ENCODE measurements around the gene LPCAT1.

GRCh38 chr5:1484730-1485578 is 38.8 kb downstream of the LPCAT1 start:
- TF ChIP-seq, protein P1, sequence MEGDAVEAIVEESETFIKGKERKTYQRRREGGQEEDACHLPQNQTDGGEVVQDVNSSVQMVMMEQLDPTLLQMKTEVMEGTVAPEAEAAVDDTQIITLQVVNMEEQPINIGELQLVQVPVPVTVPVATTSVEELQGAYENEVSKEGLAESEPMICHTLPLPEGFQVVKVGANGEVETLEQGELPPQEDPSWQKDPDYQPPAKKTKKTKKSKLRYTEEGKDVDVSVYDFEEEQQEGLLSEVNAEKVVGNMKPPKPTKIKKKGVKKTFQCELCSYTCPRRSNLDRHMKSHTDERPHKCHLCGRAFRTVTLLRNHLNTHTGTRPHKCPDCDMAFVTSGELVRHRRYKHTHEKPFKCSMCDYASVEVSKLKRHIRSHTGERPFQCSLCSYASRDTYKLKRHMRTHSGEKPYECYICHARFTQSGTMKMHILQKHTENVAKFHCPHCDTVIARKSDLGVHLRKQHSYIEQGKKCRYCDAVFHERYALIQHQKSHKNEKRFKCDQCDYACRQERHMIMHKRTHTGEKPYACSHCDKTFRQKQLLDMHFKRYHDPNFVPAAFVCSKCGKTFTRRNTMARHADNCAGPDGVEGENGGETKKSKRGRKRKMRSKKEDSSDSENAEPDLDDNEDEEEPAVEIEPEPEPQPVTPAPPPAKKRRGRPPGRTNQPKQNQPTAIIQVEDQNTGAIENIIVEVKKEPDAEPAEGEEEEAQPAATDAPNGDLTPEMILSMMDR (IDR thresholded peaks at IDR 0.05), result no peak
- TF ChIP-seq ZFX (IDR thresholded peaks at IDR 0.05; ENCODE audit: borderline replicate concordance), result no peak

Measured in 22Rv1 (cell line).